HEK293 (cell line): ENCODE results near the gene TIGAR.

Source experiments
- CTCF ChIA-PET: fragments of 350-600 bp; formaldehyde crosslinking; extraction: SDS; loops from one replicate; lab custom pipeline; 2021; ENCODE audit warnings: antibody characterized with exemption; lab: Yijun Ruan, JAX
- POLR2A ChIA-PET: fragments of 300-600 bp; formaldehyde crosslinking; extraction: SDS; loops from one replicate; lab custom pipeline; 2020; ENCODE audit warnings: antibody characterized with exemption, inconsistent platforms; lab: Yijun Ruan, JAX
- H3K27ac ChIP-seq: fragments of 200-500 bp; sonication (Bioruptor generic); 2 replicates; pipeline ENCODE4 v1.5.1; 2014; ENCODE audit warnings: low read depth, low read length, control low read depth, inconsistent platforms; ENCODE audit errors: extremely low read depth
- H3K36me3 ChIP-seq, 2 experiments: fragments of 200-500 bp in 1 of 2; sonication (Bioruptor generic) in 1 of 2; 1 replicate in 1 of 2; 2 replicates in 1 of 2; pipeline ENCODE4 v1.5.1; 2014 to 2017; ENCODE audit warnings: inconsistent platforms in 2 of 2, low read length in 2 of 2; ENCODE audit not compliant: control insufficient read depth in 2 of 2, insufficient read depth in 1 of 2
- H3K4me1 ChIP-seq: fragments of 200-500 bp; sonication (Bioruptor generic); 2 replicates; pipeline ENCODE4 v1.5.1; 2014; ENCODE audit warnings: mild to moderate bottlenecking, low read length, inconsistent platforms; ENCODE audit not compliant: control insufficient read depth, insufficient read depth
- H3K4me3 ChIP-seq: 2 replicates; pipeline ENCODE4 v1.5.1; 2011; ENCODE audit warnings: low read depth, mild to moderate bottlenecking, control low read depth, low read length, moderate library complexity
- H3K9me3 ChIP-seq: fragments of 200-500 bp; sonication (Bioruptor generic); 2 replicates; pipeline ENCODE4 v1.5.1; 2014; ENCODE audit warnings: low read depth, low read length, inconsistent platforms; ENCODE audit not compliant: control insufficient read depth, insufficient read depth
- CTCF ChIP-seq: fragments of 450-650 bp; formaldehyde crosslinking; IDR thresholded peaks from 2 replicates; pipeline ENCODE4 v1.5.1; 2016; ENCODE audit warnings: missing biosample characterization, missing genetic modification characterization
- KLF16 ChIP-seq: fragments of 450-650 bp; formaldehyde crosslinking; IDR thresholded peaks from 2 replicates; pipeline ENCODE4 v1.5.1; 2017; ENCODE audit warnings: missing biosample characterization, missing genetic modification characterization
- KLF7 ChIP-seq: fragments of 450-650 bp; formaldehyde crosslinking; IDR thresholded peaks from 2 replicates; pipeline ENCODE4 v1.5.1; 2016; ENCODE audit warnings: missing biosample characterization, missing genetic modification characterization, borderline replicate concordance
- KLF9 ChIP-seq: fragments of 450-650 bp; formaldehyde crosslinking; IDR thresholded peaks from 2 replicates; pipeline ENCODE4 v1.5.1; 2016; ENCODE audit warnings: missing biosample characterization, missing genetic modification characterization, low read depth
- YY1 ChIP-seq: fragments of 450-650 bp; formaldehyde crosslinking; IDR thresholded peaks from 2 replicates; pipeline ENCODE4 v1.5.1; 2018; ENCODE audit warnings: missing biosample characterization, missing genetic modification characterization
- ZBTB7A ChIP-seq: fragments of 450-650 bp; formaldehyde crosslinking; IDR thresholded peaks from 2 replicates; pipeline ENCODE4 v1.5.1; 2016; ENCODE audit warnings: low read depth, missing biosample characterization, missing genetic modification characterization
- ZNF157 ChIP-seq: fragments of 450-650 bp; formaldehyde crosslinking; IDR thresholded peaks from 2 replicates; pipeline ENCODE4 v1.5.1; 2016; ENCODE audit warnings: missing biosample characterization, missing genetic modification characterization
- ZNF354C ChIP-seq: fragments of 450-650 bp; formaldehyde crosslinking; IDR thresholded peaks from 2 replicates; pipeline ENCODE4 v1.5.1; 2016; ENCODE audit warnings: missing biosample characterization, missing genetic modification characterization, low read depth, borderline replicate concordance
- ZNF362 ChIP-seq: fragments of 450-650 bp; formaldehyde crosslinking; IDR thresholded peaks from 2 replicates; pipeline ENCODE4 v1.5.1; 2016; ENCODE audit warnings: missing biosample characterization, missing genetic modification characterization
- ZNF416 ChIP-seq: fragments of 450-650 bp; formaldehyde crosslinking; IDR thresholded peaks from 2 replicates; pipeline ENCODE4 v1.5.1; 2016; ENCODE audit warnings: missing biosample characterization, missing genetic modification characterization
- ZNF48 ChIP-seq: fragments of 450-650 bp; formaldehyde crosslinking; IDR thresholded peaks from 2 replicates; pipeline ENCODE4 v1.5.1; 2016; ENCODE audit warnings: missing biosample characterization, missing genetic modification characterization
- ZNF488 ChIP-seq: fragments of 450-650 bp; formaldehyde crosslinking; IDR thresholded peaks from 2 replicates; pipeline ENCODE4 v1.5.1; 2016; ENCODE audit warnings: missing biosample characterization, missing genetic modification characterization
- ZNF596 ChIP-seq: fragments of 450-650 bp; IDR thresholded peaks from 2 replicates; pipeline ENCODE4 v1.5.0; 2018; ENCODE audit warnings: missing biosample characterization, mild to moderate bottlenecking, missing genetic modification characterization, moderate library complexity
- ZNF645 ChIP-seq: fragments of 450-650 bp; formaldehyde crosslinking; IDR thresholded peaks from 2 replicates; pipeline ENCODE4; 2016; ENCODE audit warnings: missing biosample characterization, missing genetic modification characterization
- ZNF654 ChIP-seq: fragments of 450-650 bp; formaldehyde crosslinking; IDR thresholded peaks from 2 replicates; pipeline ENCODE4 v1.5.1; 2016; ENCODE audit warnings: low read depth, missing biosample characterization, missing genetic modification characterization
- ZNF707 ChIP-seq: fragments of 450-650 bp; formaldehyde crosslinking; IDR thresholded peaks from 2 replicates; pipeline ENCODE4 v1.5.1; 2016; ENCODE audit warnings: missing biosample characterization, missing genetic modification characterization
- ZNF830 ChIP-seq: fragments of 450-650 bp; IDR thresholded peaks from 2 replicates; pipeline ENCODE4 v1.5.0; 2018; ENCODE audit warnings: missing biosample characterization, missing genetic modification characterization, low read depth, mild to moderate bottlenecking, moderate library complexity

The TIGAR gene

GRCh38 chr12:4353785-4354208 lies 32.8 kb downstream of the TIGAR start:
- CTCF ChIA-PET, result interaction anchor here (0.6 to 1.2 kb wide), 6 partner anchors 9 to 246 kb away, joined by 3 to 4 read pairs (median 3); no protein-coding TSS in a partner anchor
- peaks cover 13 to 43% of the 10 kb centered on the region in 2 experiments for H3K36me3 ChIP-seq
- POLR2A ChIA-PET, result no interaction called here

GRCh38 chr12:4355156-4356040 lies 34.4 kb downstream of the TIGAR start:
- no peak for TF ChIP-seq ZNF645 (tag by site-specific recombination)
- TF ChIP-seq ZNF354C (tag by site-specific recombination), result no peak
- no peak for TF ChIP-seq KLF7 (tag by site-specific recombination)
- no peak for TF ChIP-seq YY1
- no peak for TF ChIP-seq ZNF596 (tag by site-specific recombination)
- TF ChIP-seq ZNF830, result no peak
- TF ChIP-seq ZBTB7A (tag by site-specific recombination), result no peak
- no peak for TF ChIP-seq ZNF707 (tag by site-specific recombination)
- TF ChIP-seq ZNF48 (tag by site-specific recombination), result no peak
- no peak for TF ChIP-seq ZNF157 (tag by site-specific recombination)
- TF ChIP-seq KLF16 (tag by site-specific recombination), result no peak
- Histone ChIP-seq H3K4me3 (no peak overlapping the region), H3K4me1 (no peaks in the 10 kb centered on the region), H3K27ac (no peak overlapping the region), H3K36me3 (peaks cover 10 to 33% of the 10 kb centered on the region in 2 experiments), H3K9me3 (no peaks in the 10 kb centered on the region)
- POLR2A ChIA-PET, result no interaction called here
- CTCF ChIA-PET, result interaction anchor here (0.6 to 1.2 kb wide), 4 partner anchors 14 to 404 kb away, joined by 3 to 6 read pairs (median 4); no protein-coding TSS in a partner anchor

More at GRCh38 chr12:4353785-4354208, 32.8 kb downstream of the TIGAR start:
- no peak overlapping the region for H3K4me3 ChIP-seq
- no peak overlapping the region for H3K27ac ChIP-seq
- peak; percentile 35; the same call in 1 of the 2 replicates for TF ChIP-seq CTCF (tag by site-specific recombination)
- TF ChIP-seq ZNF654, result peak; percentile 63
- TF ChIP-seq ZNF362, result no peak
- no peak for TF ChIP-seq KLF9 (tag by site-specific recombination)
- no peak for TF ChIP-seq ZNF488 (tag by site-specific recombination)
- H3K4me1 ChIP-seq, result no peaks in the 10 kb centered on the region
- no peaks in the 10 kb centered on the region for H3K9me3 ChIP-seq

- TF ChIP-seq CTCF (tag by site-specific recombination) (0 out of 2 replicates have a peak, but pooled peaks have one; percentile 41), ZNF654 (peak; percentile 49), ZNF416 (tag by site-specific recombination) (no peak)
- CTCF ChIA-PET, result interaction anchor here (0.6 to 1.2 kb wide), 4 partner anchors 15 to 626 kb away, joined by 3 to 4 read pairs (median 3); no protein-coding TSS in a partner anchor
- Histone ChIP-seq H3K27ac (no peak overlapping the region), H3K4me3 (no peak overlapping the region), H3K4me1 (no peaks in the 10 kb centered on the region), H3K36me3 (peaks cover 10 to 30% of the 10 kb centered on the region in 2 experiments), H3K9me3 (no peaks in the 10 kb centered on the region)
- POLR2A ChIA-PET, result no interaction called here
Observed at GRCh38 chr12:4356041-4356327, 35.0 kb downstream of the TIGAR start.
